HG03139 (cell line): ENCODE data around the gene TMEM60.
"Not testable (repeated sequence)": the region's sequence is repeated elsewhere in the genome, so short reads cannot be mapped to it uniquely, and the experiment has no call there.

Experiments used
- ATAC-seq: cut with Tn5 transposase; IDR thresholded peaks from one replicate; pipeline ENCODE4 v1.9.1; 2021; ENCODE audit not compliant: unreplicated experiment

The TMEM60 gene, protein sequence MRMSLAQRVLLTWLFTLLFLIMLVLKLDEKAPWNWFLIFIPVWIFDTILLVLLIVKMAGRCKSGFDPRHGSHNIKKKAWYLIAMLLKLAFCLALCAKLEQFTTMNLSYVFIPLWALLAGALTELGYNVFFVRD

GRCh38 chr7:77798394-77799077 is at the start of gene TMEM60, which contains the start of gene PHTF2:
TSS of gene TMEM60 (minus strand) at chr7:77798434. CDS start at chr7:77794373, 4,061 bp downstream.
TSS of gene PHTF2 (plus strand) at chr7:77798773.
- ATAC-seq: peak; percentile 84

DNA sequence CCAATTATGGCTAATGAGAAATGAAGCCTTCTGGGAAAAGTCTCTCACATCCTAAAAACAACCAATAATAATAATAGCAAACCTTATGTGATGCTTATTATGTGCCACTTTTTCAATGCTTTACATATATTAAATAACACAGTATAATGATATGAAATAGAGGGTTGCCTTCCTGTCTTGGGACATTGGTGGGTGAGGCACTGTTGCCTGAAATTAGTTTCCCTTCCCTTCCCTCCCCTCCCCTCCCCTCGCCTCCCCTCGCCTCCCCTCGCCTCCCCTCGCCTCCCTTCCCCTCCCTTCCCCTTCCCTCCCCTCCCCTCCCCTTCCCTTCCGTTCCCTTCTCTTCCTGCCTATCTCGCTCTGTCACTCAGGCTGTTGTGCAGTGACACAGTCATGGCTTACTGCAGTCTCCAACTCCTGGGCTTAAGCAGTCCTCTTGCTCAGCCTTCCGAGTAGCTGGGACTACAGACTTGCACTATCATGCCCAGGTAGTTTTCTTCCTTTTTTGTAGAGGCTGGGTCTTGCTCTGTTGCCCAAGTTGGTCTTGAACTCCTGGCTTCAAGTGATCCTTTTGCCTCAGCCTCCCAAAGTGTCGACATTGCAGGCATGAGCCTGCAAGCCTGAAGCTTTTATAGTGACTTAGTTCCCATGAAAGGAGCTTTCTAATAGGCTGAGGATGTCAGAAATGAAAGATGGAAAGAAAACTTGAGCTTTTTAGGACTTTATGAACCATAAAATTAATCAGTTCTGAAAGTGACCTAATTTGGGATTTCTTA is 48.3 kb upstream of the TMEM60 start:
- ATAC-seq: no peak

DNA sequence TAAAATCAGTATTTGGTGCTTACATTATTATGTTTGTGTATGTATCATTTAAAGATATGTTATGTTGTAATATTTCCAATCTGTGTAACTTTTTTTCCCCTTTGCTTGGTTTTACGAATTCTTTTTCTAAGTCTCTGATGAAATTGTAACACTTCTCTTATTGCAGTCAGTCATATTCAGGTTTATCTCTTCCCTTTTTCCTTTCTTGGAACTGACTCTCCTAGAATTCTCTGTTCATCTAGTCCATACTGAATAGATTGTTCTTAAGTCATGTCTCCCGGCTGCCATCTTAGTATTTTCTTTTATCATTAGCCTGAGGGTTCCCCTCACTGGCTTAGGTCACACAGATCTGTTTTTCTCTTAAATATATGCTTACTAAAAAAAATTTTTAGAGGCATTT is 45.0 kb upstream of the TMEM60 start:
- ATAC-seq: no peak

DNA sequence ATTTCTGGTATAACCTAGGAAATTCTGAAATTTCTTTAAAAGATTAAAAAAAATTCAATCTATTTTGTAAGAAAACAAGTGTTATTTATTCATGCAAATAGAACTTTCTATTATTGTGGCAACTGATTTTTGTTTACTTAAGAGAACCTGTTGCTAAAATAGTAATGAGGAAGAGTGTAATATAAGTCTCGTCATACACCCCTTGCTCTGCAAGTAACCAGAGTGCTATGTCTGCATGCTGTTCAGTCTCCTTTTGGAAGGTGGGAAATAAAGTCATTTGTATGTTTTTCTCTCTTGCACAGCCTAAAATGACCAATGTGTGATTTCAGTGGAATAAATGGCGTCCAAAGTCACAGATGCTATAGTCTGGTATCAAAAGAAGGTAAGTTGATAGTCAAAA is 41.7 kb upstream of the TMEM60 start:
- ATAC-seq: no peak

- no peak for ATAC-seq
Measured at GRCh38 chr7:77838929-77839491, 40.8 kb upstream of the TMEM60 start.

DNA sequence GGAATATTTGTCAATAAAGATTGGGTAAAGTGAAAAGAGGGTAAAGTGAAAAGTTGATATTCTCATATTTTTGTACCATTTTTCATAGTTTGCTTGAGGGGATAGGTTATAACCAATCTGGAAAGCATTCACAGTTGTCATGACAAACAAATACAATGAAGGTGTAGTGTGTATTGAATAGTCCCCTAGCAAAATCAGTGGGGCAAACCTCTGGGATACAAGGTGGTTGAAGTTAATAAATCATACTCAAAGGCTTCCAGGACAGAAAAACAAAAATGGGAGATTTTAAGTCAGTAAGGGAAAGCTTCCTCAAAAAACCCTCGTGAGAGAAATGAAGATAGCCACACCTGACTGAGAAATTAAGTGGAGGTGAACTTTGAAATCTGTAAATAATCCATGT is 39.7 kb upstream of the TMEM60 start:
- no peak for ATAC-seq

GRCh38 chr7:77837275-77837674 is 39.0 kb upstream of the TMEM60 start:
- no peak for ATAC-seq

GRCh38 chr7:77836425-77836824 is 38.2 kb upstream of the TMEM60 start:
- not testable (repeated sequence) for ATAC-seq

DNA sequence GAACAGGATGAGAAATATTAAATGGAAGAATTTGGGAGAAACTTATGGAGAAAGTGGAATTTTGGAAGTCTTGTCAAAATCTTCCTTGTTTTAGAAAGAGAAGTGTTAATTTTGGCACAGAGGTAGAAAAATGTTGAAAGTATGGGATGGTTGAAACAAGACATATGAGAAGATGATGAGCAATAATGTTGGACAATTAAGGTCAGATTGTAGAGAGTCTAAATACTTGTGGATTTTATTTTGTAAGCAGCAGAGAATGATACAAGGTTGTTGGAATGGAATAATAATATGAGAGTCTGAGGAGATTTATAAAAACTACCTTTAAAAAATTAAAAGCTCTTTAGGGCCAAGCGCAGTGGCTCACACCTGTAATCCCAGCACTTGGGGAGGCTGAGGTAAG is 34.9 kb upstream of the TMEM60 start:
- ATAC-seq: no peak

DNA sequence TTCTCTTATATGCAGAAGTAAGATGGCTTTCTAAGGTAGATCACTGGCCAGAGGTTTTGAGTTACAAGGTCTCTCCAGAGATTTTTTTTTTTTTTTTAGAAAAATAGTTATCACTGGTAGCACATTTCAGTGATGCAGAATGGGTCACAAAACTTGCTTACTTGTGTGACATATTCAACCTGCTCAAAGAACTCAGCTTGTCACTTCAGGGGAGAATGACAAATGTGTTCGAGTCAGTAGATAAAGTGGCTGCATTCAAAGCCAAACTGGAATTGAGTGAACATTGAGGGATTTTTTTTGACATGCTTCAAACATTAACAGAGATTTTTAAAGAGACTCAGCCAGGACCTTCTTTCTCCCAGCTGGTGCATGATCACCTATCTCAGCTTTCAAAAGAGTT is 33.7 kb upstream of the TMEM60 start:
- no peak for ATAC-seq

DNA sequence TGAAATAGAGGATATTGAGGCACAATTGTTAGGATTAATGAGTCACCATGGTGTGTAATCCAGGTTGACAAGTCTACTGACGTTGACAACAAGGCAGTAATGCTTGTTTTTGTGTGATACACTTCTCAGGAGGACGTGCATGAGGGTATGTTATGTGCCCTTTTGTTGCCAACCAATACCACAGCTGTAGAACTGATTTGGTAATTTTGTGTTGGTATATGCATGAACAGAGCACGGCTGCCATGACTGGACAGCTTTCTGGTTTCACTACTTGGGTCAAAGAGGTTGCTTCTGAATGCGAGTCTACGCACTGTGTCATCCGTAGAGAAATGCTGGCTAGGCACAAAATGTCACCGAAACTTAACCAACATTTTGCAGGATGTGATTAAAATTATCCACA is 33.2 kb upstream of the TMEM60 start:
- no peak for ATAC-seq

- no peak for ATAC-seq
Measured at GRCh38 chr7:77830649-77831355, 32.6 kb upstream of the TMEM60 start.

GRCh38 chr7:77827999-77828398 is 29.8 kb upstream of the TMEM60 start:
- ATAC-seq: no peak

DNA sequence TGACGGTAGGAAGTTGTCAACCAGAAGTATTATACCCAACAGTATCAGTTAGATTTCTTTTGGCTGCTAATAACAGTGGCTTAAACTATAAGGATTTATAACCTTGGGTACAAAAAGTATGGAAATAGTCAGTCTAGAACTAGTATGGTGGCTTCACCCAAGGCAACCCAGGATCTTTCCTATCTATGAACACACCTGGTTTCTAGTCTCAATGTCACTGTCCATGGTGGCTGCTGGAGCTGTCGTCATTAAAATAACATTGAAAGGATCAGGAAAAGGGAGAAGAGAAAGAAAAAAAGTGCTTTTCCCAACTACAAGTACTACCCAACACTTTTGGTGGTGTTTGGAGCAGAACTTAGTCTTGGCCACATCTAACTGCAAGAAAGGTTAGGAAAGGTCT is 28.1 kb upstream of the TMEM60 start:
- ATAC-seq: no peak

DNA sequence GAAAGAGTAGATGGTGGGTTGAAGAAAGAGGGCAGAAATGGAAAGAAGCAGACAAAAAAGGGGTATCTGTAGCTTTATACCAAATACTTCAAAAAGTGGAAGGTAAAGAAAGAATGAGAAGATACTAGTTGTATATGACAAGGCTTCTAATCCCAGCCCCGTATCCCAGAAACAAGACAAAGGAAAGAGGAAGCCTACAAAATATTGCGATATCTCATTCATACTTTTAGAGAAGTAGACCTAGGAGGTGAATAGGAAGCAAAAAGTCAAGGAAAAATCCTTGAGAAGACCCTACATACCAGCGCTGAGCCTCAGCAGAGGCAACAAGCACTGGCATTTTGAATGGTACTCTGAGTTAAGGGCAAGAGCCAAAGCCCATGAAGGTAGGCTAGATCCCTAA is 26.9 kb upstream of the TMEM60 start:
- no peak for ATAC-seq

- ATAC-seq: no peak
Measured at GRCh38 chr7:77824636-77825035, 26.4 kb upstream of the TMEM60 start.

GRCh38 chr7:77823787-77824186 is 25.6 kb upstream of the TMEM60 start:
- ATAC-seq: no peak

DNA sequence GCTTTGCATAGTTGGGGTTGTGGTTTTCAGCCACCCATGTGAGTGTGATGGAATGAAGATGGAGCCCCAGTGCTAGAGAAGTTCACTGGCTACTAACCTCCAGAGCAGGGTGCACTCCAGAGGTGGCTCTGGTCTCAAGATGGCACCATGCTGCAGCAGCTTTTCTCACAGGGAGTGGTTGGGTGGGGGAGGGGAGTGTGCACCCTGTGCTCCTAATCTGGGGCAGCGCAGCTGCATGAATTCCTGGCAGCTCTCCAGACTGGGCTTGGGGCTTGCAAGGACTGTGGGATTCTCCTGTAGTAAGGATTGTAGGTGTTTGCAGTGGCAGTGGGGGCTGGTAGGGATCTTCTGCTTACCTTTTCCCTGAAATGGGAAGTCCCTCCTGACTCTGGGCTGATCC is 24.0 kb upstream of the TMEM60 start:
- ATAC-seq: no peak

DNA sequence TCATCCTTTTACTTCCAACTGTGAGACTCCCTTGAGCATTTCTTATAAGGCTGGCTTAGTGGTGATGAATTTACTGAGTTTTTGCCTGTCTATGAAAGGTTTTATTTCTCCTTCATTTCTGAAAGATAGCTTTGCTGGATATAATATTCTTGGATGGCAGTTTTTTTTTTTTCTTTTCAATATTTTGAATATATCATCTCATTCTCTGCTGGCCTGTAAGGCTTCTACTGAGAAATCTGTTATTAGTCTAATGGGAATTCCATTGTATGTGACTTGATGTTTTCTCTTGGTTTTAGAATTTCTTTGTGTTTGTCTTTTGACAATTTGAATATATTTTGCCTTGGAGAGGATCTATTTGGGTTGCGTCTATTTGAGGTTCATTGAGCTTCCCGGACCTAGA is 22.7 kb upstream of the TMEM60 start:
- ATAC-seq: no peak

GRCh38 chr7:77819021-77819420 is 20.8 kb upstream of the TMEM60 start:
- no peak for ATAC-seq

- no peak for ATAC-seq
Measured at GRCh38 chr7:77813180-77813579, 14.9 kb upstream of the TMEM60 start.
